GM18498 (cell line): ENCODE results near the gene MAPK14.

Experiments used
- ATAC-seq: cut with Tn5 transposase; IDR thresholded peaks from one replicate; pipeline ENCODE4 v1.9.1; 2021; ENCODE audit warnings: mild to moderate bottlenecking, moderate library complexity; ENCODE audit not compliant: unreplicated experiment

Gene MAPK14

GRCh38 chr6:36132246-36132895 is 104.8 kb downstream of the MAPK14 start:
- ATAC-seq: no peak

GRCh38 chr6:36133148-36133547 is 105.5 kb downstream of the MAPK14 start:
- no peak for ATAC-seq

- ATAC-seq: no peak
Observed at GRCh38 chr6:36133912-36134311, 106.3 kb downstream of the MAPK14 start.

GRCh38 chr6:36135053-36135731 is 107.6 kb downstream of the MAPK14 start:
- ATAC-seq: no peak

- ATAC-seq: no peak
Observed at GRCh38 chr6:36136034-36136433, 108.4 kb downstream of the MAPK14 start.

- no peak for ATAC-seq
Observed at GRCh38 chr6:36136551-36136950, 108.9 kb downstream of the MAPK14 start.

- no peak for ATAC-seq
Observed at GRCh38 chr6:36138667-36139066, 111.1 kb downstream of the MAPK14 start.

GRCh38 chr6:36139431-36139830 is 111.8 kb downstream of the MAPK14 start:
- ATAC-seq: no peak

- no peak for ATAC-seq
Observed at GRCh38 chr6:36139991-36140710, 112.5 kb downstream of the MAPK14 start.

- no peak for ATAC-seq
Observed at GRCh38 chr6:36141091-36141490, 113.5 kb downstream of the MAPK14 start.

GRCh38 chr6:36141961-36142360 is 114.4 kb downstream of the MAPK14 start:
- no peak for ATAC-seq

GRCh38 chr6:36142971-36143838 is 115.6 kb downstream of the MAPK14 start:
- no peak for ATAC-seq

- no peak for ATAC-seq
Observed at GRCh38 chr6:36145495-36145894, 117.9 kb downstream of the MAPK14 start.

GRCh38 chr6:36147294-36147693 is 119.7 kb downstream of the MAPK14 start:
- no peak for ATAC-seq

- ATAC-seq: no peak
Observed at GRCh38 chr6:36149476-36149875, 121.9 kb downstream of the MAPK14 start.

GRCh38 chr6:36150283-36150682 is 122.7 kb downstream of the MAPK14 start:
- no peak for ATAC-seq

- ATAC-seq: no peak
Observed at GRCh38 chr6:36154286-36154685, 126.7 kb downstream of the MAPK14 start.

- no peak for ATAC-seq
Observed at GRCh38 chr6:36155662-36156061, 128.1 kb downstream of the MAPK14 start.

GRCh38 chr6:36160147-36160760 is 132.6 kb downstream of the MAPK14 start:
- ATAC-seq: no peak
